Measurements from ENCODE around the gene PKIB.

Gene PKIB

DNA sequence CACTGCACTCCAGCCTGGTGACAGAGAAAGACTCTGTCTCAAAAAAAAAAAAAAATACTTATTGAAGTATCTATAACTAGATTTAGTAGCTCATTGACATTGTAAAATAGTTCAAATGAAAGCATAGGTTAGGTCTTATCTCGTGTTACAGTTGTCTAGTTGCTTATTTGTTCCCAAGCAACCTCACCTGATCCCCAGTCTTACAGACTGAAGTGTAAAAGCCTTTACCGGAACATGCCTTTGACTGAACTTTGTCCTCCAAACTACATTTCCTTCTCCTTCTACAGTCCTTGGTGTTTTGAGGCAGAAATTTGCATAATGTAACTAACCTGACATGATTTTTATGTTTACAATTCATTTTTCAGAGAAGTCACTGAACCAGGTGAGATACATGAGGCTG, 61.0 kb downstream of the PKIB start:
- no peak for DNase-seq

DNA sequence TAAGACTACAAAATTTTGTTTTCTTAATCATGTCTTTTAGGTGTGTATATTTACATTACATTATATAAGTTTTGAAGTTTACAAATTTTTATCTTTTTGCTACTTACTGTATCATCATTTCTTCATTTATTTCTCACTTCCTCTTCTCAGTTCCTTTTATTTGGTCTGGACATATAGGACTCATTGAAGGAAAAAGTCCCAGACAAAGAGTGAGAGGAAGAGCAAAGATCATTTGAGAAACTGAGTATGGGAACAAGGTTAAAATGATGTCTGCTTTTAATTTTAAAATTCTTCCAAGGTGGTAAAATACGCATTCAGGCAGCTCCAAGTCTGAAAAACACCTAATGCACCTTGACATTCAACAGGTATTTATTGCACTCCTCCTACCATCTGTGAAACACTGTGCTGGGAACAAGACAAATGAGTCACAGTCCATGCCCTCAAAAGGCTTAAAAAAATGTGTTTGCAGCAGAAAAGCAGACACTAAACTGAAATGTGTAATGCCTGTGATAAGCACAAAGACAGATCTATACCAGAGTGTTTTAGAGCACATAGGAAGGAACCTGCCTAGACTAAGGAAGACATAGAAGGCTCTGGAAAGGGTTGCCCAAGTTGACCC, 63.2 kb downstream of the PKIB start:
- DNase-seq = no peak

DNA sequence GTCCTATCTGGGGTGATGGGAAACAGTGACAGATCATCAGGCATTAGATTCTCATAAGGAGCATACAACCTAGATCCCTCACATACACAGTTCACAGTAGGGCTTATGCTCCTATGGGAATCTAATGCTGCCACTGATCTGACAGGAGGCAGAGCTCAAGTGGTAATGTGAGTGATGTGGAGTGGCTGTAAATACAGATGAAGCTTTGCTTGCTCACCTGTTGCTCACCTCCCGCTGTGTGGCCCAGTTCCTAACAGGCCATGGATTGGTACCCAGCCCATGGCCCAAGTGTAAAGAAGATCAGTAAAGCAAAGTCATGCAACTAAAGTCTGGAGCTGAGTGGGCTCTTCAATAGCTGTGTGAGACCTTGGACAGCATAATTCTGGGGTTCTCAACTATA, 65.9 kb downstream of the PKIB start:
- no peak for DNase-seq

DNA sequence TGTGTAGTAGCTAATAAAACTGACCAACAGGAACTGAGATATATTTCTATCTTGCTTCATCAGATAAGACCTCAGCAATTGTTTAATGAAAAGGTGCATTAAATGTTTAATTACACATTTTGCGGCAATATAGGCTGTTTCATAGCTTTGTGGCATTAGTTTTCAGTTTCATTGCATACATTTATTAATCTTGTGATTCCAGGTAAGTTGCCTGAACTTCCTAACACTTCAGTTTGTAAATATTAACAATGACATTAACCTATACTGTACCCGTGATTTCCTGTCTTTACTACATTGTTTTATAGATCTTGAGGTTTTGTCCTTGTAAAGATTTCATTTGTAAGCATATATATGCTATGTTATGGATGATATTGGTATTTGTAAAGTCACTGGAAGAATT, 66.5 kb downstream of the PKIB start:
- no peak for DNase-seq

DNA sequence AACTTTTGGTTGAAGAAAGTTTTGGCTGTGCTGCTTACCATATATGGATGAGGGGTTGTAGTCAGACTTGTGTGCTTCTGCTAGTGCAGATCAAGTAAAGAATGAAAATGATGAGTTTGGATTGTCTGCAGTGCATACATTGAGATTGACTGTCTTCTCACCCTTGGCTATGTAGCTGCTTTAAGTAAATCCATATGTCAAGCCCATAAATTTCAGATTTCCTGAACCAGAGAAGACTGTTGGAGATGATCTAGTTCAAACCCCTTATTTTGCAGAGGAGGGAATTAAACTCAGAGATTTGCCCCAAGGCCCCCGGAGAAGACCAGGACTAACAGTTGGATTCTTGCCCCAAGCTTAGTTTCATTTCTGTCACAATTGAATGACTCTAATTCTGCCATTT, 67.2 kb downstream of the PKIB start:
- no peak for DNase-seq

DNA sequence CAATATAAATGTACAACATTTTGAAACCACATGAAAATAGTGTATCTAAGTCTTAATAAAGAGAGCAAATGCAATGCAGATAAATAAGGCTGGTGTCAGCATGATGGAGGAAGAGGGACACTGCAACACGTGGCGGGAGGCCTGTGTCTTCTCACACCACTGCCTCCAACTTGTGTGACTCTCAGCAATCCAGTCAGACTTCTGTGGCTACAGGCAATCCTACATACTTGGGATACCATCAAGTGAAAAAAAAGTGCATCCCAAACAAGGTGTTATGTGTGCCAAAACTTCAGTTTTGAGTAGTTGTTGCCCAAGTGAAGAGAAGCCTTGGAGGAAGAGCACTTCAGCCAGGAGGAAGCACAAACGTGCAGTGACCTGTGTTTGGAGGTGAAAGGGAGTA, 68.6 kb downstream of the PKIB start:
- DNase-seq = no peak

DNA sequence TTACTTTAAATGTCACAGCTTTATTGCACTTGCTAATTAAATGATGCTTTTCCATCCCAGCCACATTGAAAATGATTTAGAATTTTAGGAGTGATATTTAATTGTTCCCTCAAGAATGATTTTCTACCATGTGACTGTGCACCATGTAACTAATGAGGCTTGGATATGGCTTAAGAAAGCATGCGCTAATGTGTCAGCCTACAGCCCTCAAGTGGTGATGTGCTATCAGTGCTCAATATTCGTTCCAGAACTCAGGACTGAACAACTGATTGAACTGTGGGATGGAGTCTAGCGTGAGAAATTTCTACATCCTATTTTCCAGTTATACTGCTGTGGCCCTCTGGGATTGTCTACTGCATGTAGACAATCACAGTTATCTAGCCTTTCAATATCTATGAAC, 71.5 kb downstream of the PKIB start:
- DNase-seq = no peak

DNA sequence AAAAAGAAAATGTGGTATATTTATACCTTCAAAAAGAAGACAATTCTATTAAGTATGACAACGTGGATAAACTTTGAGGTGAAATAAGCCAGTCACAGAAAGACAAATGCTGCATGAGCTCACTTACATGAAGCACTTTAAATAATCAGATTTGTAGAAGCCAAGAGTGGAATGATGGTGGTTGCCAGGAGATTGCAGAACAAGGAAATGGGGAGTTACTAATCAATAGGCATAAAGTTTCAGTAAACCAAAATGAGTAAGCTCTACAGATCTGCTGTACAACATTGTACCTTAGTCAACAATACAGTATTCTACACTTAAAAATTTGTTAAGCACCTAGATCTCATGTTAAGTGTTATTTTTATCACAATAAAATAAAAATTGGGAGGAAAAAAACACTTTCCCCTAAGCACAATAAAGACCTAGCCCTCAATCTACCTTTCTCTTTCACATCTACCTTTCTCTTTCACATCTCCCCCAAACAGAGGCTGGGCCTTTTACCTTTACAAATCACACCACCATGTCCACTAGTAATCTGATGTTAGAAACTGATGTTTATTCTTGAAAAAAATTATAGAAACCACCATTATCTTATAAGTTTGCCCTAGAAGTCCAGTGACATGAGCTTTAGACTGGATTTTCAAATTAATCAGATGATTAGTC, 73.9 kb downstream of the PKIB start:
- no peak for DNase-seq

DNA sequence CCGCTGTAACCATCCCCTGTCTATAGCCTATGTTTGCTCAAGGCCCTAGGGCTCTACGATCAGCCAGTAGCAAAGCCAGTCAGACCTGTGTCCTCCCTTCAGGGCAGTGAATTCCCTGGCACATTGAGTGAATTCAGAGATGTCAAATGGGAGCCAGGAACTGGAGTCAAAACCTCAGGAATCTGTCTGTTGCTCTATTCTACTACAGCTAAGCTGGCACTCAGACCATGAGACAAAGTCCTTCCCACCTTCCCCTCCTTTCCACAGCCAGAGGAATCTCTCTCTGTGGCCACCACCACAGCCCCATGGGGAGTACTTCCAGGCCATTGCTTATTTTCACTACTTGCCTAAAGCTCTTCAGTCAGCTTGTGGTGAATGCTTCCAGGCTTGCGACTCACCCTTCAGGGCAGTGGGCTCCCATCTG, 82.0 kb downstream of the PKIB start:
- no peak for DNase-seq

DNA sequence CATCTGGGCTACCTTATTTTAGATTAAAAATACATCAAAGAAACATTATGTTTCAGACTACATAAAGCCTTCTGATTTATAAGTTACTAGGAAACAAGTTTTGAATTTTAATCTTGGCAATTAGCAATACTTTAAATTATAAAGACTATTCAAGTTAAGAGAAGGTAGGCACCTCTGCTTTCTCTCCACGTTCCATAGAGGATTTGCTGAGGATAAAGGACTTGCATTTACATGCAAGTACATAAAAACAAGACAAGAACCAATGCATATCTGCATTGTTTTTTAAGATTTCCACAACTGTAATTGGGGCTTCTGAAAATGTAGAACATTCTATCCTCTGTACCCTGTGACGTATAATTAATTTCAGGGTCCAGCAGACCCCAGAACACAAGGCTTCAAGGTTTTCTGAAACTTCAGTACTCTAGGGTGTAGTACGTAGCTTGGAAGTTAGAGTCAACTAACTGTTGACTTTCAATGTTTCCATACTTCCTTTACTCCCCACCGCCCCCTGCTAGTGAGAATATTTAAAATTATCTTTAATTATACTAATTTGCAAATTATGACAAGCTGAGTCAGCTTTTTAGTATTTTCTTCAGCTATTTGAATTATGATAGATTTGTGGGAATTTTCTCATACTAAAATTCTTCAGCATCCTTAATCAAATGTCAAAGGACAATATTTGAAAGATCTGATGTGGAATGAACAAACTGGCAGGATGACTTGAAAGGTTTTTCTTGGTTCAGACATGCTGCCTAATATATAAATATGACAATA, 82.8 kb downstream of the PKIB start:
- DNase-seq = no peak

DNA sequence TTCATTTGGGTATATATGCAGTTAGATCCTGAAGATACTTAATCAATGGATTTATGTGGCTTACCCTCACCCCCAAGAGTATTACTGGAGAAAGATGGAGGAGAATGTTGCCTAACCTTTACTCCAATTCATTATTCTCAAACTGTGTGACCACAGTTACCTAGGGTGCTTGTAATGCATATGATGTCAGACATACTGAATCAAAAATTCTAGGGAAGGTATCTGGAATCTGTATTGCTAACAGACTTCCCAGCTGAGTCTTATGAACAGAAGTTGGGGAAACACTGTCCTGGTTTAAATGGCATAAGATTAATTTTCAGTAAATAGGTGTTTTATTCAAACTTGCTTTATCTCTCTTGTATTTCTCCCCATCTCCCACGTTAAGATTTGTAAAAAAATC, 83.9 kb downstream of the PKIB start:
- no peak for DNase-seq

DNA sequence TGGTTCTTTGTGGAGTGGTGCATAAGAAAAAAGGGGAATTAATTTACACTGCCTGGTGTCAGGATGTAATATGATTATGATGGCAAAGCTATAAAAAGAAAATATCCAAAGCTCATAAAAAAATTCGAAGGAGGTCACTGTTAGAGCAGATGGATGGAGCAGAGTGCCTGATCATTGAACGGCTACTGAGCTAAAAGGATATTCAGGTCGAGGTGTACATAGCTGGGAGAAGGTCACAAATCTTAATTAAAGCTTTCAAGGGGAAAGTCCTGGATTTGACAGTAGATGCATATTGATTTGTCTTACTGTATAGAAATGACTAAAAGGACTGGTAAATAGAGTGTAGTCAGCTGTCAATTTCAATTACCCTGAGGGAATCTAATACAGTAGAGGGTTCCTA, 84.4 kb downstream of the PKIB start:
- DNase-seq = no peak

DNA sequence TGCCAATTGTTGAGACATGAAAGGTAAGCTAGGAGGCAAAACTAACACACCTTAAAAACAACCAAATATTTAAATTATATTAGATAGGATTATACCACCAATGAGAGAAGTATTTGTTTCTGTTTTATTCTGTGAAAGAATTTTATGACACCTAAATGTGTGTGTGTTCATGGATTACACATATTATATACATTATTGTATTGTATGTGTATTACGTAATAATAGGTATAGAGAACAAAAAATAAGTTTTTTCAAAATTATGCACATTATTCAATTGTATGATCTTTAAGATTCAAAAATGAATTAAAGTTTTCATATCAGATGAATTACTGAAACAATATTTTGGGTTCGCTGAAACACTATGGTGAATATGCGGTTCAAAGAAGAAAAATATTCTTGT, 85.0 kb downstream of the PKIB start:
- DNase-seq = no peak

DNA sequence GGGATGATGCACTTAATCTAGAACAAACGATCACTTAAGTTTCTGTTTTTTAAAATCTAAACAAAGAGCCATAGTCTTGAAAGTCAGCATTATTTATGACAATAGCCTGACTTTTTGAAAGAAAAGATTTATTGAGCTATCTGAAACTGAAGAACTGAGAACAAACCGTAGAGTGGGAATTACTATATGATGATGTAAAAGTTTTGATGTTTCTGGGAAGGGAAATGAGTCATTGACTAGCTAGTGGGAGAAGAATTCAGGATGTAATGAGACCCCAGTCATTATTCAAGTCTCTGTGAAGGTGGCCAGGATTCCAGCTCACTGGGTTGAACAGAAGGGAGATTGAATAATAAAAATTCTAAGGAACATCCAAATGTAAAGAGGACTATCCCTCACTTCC, 85.9 kb downstream of the PKIB start:
- DNase-seq = no peak

DNA sequence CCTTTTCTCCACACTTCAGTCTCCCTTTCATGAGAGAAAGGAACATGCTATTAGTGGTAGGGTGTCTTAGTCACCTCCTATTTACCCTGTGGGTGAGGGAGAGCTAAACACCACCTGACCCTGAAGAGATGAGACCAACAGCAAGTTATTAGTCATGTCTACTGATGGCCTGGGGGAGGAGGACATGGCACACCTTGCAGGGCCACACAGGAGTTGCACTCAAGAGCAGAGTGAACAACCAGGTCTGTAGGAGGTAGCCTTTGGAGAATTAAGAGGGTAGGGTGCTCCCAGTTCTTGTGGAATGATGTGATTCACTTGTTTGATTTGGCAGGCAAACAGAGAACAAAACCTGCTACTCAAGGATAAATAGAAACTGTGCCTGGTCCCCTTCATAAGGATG, 86.6 kb downstream of the PKIB start:
- no peak for DNase-seq

DNA sequence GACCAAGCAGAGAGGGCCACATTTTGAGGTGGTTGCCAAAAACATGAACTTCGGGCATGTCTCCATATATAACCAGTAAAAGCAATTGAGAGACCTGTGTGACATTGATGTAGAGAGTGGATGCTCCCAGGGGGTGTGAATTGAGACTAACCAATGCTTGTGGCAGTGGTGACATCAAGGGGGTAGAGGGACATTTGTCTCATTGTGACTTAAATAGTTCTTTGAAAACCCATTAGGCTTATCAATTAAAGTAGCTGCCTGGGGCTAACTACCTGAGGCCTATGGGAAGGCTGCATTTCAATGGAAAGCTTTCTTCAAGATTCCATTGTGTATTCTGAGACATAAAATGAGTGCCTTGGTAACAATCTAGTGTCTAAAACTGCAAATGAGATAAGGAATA, 87.3 kb downstream of the PKIB start:
- no peak for DNase-seq

DNA sequence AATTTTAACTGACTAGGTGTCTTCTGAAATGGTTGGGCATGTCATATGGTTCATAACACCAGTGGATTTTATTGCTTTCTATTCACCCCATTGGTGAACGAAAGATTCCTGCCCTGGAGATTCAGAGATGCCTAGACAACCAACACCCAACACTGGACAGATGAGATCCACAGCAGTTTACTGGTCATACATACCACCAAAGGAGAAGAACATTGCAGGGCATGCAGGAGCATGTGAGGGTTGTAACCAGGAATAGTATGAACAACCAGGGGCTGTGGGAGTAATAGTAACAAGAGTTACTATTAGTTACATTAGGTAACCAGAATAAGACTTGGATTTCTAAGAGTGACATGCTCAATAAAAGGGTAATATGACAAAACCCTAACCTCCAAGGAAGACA, 91.5 kb downstream of the PKIB start:
- no peak for DNase-seq

DNA sequence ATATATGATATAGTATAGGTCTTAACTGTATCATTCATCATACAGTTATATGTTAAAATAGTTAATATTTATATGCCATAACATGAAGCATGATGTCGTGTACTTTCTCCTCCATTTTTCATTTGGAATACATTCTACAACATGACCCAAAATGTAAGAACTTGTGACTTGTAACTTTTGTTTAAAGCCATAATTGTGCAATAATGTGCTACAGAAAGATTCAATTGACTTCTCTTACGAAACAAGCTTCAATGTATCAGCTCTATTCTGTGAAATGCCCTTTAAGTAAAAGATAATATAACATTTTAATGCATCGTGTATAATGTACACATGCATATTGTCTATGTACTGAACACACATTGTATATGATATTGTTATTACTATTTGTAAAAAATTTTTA, 92.6 kb downstream of the PKIB start:
- DNase-seq = no peak

DNA sequence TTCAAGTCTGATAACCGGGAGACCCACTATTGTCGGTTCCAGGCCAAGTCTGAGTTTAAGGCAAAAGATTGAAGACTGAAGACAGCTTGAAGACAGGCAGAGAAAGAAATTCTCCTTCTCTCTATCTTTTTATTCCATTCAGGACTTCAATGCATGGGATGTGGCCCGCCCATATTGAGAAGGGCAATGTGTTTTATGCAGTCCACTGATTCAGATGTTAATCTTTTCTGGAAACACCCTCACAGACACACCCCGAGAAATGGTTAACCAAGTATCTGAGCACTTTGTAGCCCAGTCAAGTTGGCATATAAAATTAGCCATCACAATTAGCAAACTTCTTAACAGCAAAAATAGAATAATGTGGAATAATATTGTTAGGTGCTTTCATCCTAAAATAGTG, 93.9 kb downstream of the PKIB start:
- DNase-seq = no peak

DNA sequence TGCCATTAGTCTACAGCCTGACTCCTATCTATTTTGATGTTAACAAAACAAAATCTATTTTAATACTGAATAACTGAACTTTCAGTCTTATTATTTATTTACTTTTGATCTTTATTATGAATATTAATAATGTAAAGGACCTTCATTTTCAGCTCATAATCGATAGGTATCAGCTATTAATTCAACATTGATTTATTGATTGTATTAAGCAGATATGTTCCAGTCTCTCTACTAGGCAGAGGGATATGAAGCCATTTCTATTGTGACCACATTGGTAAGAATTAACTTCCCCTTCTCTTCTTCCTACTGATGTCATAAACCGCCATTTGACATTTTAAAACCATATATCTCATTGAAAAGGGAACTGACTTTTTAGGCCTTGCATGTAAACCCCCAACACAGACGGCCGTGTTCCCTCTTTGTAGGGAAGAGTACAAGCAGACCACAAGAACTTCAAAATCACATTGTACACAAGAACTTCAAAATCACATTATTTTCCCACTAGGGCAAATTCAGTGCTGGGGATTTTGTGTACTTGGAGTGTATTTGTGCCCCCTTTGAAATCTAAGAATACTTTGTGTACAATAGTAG, 99.8 kb downstream of the PKIB start:
- DNase-seq = peak; percentile 40

DNA sequence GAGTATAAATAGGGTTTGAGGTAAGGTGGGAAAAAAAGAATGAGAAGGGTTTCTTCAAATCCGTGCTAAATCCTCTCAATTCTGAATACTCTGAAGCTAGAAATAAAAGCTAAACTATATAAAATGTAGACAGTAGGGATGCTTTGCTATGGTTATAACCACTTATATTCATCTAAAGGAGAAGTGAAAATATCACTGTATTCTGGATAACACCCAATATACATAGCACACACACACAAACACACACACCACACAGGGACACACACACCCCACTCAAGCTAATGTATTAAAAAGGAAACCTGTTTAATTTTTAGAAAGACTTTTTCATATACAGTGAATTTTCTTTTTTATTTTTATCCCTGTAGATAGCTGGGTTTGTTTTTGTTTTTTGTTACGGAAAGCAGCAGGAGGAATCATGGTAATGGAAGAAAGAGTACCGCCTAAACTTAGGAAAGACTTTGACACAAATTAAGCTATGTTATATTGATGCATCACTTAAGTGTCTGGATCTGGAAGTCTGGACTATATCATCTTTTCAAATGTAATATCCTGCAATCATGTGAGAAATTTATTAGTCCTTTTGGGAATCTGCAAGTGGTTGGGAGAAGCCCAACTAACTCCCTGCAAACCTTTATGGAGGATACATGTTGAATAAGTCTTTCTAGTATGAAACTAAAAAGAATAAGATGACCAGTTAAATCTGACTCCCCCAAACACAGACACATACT, 100.9 kb downstream of the PKIB start:
- no peak for DNase-seq

DNA sequence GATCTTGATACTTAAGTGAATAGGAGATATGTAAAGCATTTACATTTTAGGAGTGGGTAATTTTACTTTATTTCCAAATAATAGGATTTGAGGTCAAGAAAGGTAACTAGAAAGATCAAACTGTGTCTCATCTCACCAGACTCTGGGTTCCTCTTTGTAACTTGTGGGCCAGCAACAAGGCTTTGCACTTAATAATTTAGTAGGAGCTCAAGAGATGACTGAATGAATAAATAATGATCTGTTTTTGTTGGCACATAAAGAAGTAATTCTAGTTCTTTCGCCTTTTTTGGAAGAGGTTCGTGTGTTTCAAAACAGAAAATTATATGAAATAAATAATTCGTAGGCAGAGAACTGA, 101.9 kb downstream of the PKIB start:
- DNase-seq = no peak

DNA sequence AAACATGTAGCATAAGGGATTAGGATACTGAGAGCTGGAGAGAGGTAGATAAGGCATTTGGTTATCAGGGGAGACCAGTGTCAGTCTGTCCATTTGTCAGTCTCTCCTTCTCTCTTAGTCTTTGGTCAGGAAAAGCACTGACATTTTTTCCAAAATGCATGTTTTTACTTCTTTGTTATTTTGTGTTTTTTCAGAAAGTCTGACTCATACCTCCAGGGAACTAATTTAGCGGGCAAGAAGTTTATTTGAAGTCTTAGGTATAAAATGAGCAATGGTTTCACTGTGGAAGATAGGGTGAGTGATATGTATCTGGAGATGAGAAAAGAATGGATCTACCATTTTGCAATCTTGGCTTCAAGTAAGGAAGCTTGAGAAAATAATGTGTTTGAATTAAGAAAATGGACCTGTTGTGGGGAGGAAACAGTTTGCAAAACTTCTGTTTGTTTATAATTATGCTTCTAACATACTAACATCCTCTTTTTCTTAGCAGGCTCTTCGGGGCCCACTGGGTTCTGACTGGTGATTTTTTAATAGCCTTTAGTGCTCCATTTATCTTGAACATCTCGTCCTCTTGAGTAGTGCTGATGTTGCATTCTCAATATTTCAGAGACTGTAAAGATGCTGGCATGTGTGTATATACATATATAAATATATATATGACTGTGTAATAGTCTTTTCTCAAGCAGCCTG, 102.4 kb downstream of the PKIB start:
- DNase-seq = peak; percentile 66
